ENCODE measurements around the gene KLF8.

Gene KLF8

GRCh38 chrX:56310581-56310980 is 78.4 kb downstream of the KLF8 start:
- TF ChIP-seq FOXM1 (IDR thresholded peaks at IDR 0.05; ENCODE audit: borderline replicate concordance) (no peak), PKNOX1 (IDR thresholded peaks at IDR 0.05) (no peak), L3MBTL2 (conservative IDR thresholded peaks at IDR 0.05) (no peak), SUZ12 (IDR thresholded peaks at IDR 0.05) (no peak), ZNF384 (IDR thresholded peaks at IDR 0.05) (no peak), SP1 (IDR thresholded peaks at IDR 0.05) (no peak), CTBP1 (IDR thresholded peaks at IDR 0.05; ENCODE audit: borderline replicate concordance) (no peak), NFRKB (IDR thresholded peaks at IDR 0.05) (no peak), TARDBP (IDR thresholded peaks at IDR 0.05) (no peak), FOXA1 (IDR thresholded peaks at IDR 0.05) (no peak), HDGF (IDR thresholded peaks at IDR 0.05; ENCODE audit: borderline replicate concordance) (no peak), FOXK2 (IDR thresholded peaks at IDR 0.05) (no peak), ARNT (IDR thresholded peaks at IDR 0.05) (no peak), LEF1 (IDR thresholded peaks at IDR 0.05; ENCODE audit: borderline replicate concordance) (no peak)
- ChIA-PET CTCF (no interaction called here), POLR2A (no interaction called here)

GRCh38 chrX:56313308-56313707 is 81.2 kb downstream of the KLF8 start:
- no peak for DNase-seq (ENCODE audit: extremely low spot score)
- ChIA-PET POLR2A (no interaction called here), CTCF (no interaction called here)
- TF ChIP-seq ELF4 (IDR thresholded peaks at IDR 0.05) = no peak
- TF ChIP-seq BHLHE40 (IDR thresholded peaks at IDR 0.05; ENCODE audit: borderline replicate concordance) = no peak
- no peak for TF ChIP-seq TARDBP (IDR thresholded peaks at IDR 0.05)
- no peak for TF ChIP-seq LEF1 (IDR thresholded peaks at IDR 0.05; ENCODE audit: borderline replicate concordance)
- TF ChIP-seq SUZ12 (IDR thresholded peaks at IDR 0.05) = no peak
- no peak for TF ChIP-seq NFRKB (IDR thresholded peaks at IDR 0.05)
- TF ChIP-seq HDGF (IDR thresholded peaks at IDR 0.05; ENCODE audit: borderline replicate concordance) = no peak
- no peak for TF ChIP-seq ZNF384 (IDR thresholded peaks at IDR 0.05)

More at GRCh38 chrX:56310581-56310980, 78.4 kb downstream of the KLF8 start:
- no peak for DNase-seq (ENCODE audit: extremely low spot score)

- POLR2A ChIA-PET = no interaction called here
- CTCF ChIA-PET = no interaction called here
- no peak for TF ChIP-seq FOXM1 (IDR thresholded peaks at IDR 0.05; ENCODE audit: borderline replicate concordance)
- TF ChIP-seq L3MBTL2 (conservative IDR thresholded peaks at IDR 0.05) = no peak
- TF ChIP-seq SP1 (IDR thresholded peaks at IDR 0.05) = no peak
- no peak for TF ChIP-seq LEF1 (IDR thresholded peaks at IDR 0.05; ENCODE audit: borderline replicate concordance)
- TF ChIP-seq ELF4 (IDR thresholded peaks at IDR 0.05) = no peak
- TF ChIP-seq TARDBP (IDR thresholded peaks at IDR 0.05) = no peak
- no peak for TF ChIP-seq CTBP1 (IDR thresholded peaks at IDR 0.05; ENCODE audit: borderline replicate concordance)
- no peak for TF ChIP-seq SUZ12 (IDR thresholded peaks at IDR 0.05)
- TF ChIP-seq BHLHE40 (IDR thresholded peaks at IDR 0.05; ENCODE audit: borderline replicate concordance) = no peak
- no peak for TF ChIP-seq NFRKB (IDR thresholded peaks at IDR 0.05)
- no peak for TF ChIP-seq FOXK2 (IDR thresholded peaks at IDR 0.05)
- no peak for TF ChIP-seq PKNOX1 (IDR thresholded peaks at IDR 0.05)
- TF ChIP-seq ARNT (IDR thresholded peaks at IDR 0.05) = no peak
- TF ChIP-seq ZNF384 (IDR thresholded peaks at IDR 0.05) = no peak
- TF ChIP-seq FOXA1 (IDR thresholded peaks at IDR 0.05) = no peak
- no peak for TF ChIP-seq HDGF (IDR thresholded peaks at IDR 0.05; ENCODE audit: borderline replicate concordance)
- DNase-seq (ENCODE audit: extremely low spot score) = no peak
Measured at GRCh38 chrX:56314334-56314733, 82.2 kb downstream of the KLF8 start.

- ChIA-PET CTCF (no interaction called here), POLR2A (no interaction called here)
- no peak for TF ChIP-seq ELF4 (IDR thresholded peaks at IDR 0.05)
- no peak for TF ChIP-seq FOXK2 (IDR thresholded peaks at IDR 0.05)
- DNase-seq (ENCODE audit: extremely low spot score) = no peak
Measured at GRCh38 chrX:56318076-56318475, 85.9 kb downstream of the KLF8 start.

GRCh38 chrX:56319165-56319564 is 87.0 kb downstream of the KLF8 start:
- POLR2A ChIA-PET = no interaction called here

More at GRCh38 chrX:56319165-56319564, 87.0 kb downstream of the KLF8 start:
- TF ChIP-seq ELF4 (IDR thresholded peaks at IDR 0.05) (no peak), LEF1 (IDR thresholded peaks at IDR 0.05; ENCODE audit: borderline replicate concordance) (no peak), BHLHE40 (IDR thresholded peaks at IDR 0.05; ENCODE audit: borderline replicate concordance) (no peak), SUZ12 (IDR thresholded peaks at IDR 0.05) (no peak), CTBP1 (IDR thresholded peaks at IDR 0.05; ENCODE audit: borderline replicate concordance) (no peak), FOXA1 (IDR thresholded peaks at IDR 0.05) (no peak), L3MBTL2 (conservative IDR thresholded peaks at IDR 0.05) (no peak), TARDBP (IDR thresholded peaks at IDR 0.05) (no peak), ZNF384 (IDR thresholded peaks at IDR 0.05) (no peak), ARNT (IDR thresholded peaks at IDR 0.05) (no peak), FOXM1 (IDR thresholded peaks at IDR 0.05; ENCODE audit: borderline replicate concordance) (no peak), FOXK2 (IDR thresholded peaks at IDR 0.05) (no peak)
- DNase-seq (ENCODE audit: extremely low spot score) = no peak
- CTCF ChIA-PET = no interaction called here
